ENCODE measurements around the gene NCOA1.

DNA sequence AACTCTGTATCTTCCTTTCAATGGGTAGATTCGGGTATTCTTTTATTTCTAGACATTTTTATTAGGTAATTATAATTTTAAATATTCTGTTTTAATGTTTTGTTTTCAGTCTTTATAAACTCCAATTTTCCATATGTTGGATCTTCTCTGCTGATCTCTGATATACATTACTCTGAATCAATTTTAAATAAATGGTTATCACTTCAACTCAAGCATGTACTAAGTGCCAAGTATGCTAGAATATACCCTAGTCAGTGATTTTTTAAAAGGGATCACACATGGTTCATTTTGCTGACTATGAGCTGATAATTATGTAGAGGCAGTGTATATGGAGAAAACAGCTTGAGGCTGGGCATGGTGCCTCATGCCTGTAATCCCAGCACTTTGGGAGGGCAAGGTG, 41.7 kb upstream of the NCOA1 start:
- TF ChIP-seq, protein P1, sequence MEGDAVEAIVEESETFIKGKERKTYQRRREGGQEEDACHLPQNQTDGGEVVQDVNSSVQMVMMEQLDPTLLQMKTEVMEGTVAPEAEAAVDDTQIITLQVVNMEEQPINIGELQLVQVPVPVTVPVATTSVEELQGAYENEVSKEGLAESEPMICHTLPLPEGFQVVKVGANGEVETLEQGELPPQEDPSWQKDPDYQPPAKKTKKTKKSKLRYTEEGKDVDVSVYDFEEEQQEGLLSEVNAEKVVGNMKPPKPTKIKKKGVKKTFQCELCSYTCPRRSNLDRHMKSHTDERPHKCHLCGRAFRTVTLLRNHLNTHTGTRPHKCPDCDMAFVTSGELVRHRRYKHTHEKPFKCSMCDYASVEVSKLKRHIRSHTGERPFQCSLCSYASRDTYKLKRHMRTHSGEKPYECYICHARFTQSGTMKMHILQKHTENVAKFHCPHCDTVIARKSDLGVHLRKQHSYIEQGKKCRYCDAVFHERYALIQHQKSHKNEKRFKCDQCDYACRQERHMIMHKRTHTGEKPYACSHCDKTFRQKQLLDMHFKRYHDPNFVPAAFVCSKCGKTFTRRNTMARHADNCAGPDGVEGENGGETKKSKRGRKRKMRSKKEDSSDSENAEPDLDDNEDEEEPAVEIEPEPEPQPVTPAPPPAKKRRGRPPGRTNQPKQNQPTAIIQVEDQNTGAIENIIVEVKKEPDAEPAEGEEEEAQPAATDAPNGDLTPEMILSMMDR (IDR thresholded peaks at IDR 0.05; ENCODE audit: poor library complexity): no peak
- TF ChIP-seq EZH2phosphoT487 (IDR thresholded peaks at IDR 0.05; ENCODE audit: low read depth, severe bottlenecking, unreplicated experiment): no peak
